ENCODE results near the gene ITK.
"Not testable (repeated sequence)": the region's sequence is repeated elsewhere in the genome, so short reads cannot be mapped to it uniquely, and the experiment has no call there.

DNA sequence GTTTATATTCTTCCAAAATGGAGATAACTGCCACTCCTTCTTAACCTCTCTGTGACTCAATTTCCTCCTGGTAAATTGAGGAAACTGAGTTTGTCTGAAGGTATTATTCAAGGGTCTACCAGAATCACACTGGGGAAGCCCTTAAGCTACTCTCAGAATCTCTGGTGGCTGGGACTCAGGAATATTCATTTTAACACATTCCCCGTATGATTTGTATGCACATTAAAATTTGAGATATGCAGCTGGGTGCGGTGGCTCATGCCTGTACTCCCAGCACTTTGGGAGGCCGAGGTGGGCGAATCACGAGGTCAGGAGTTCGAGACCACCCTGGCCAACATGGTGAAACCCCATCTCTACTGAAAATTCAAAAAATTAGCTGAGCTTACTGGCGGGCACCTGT lies 64.1 kb downstream of the ITK start:
- TF ChIP-seq, protein P1, sequence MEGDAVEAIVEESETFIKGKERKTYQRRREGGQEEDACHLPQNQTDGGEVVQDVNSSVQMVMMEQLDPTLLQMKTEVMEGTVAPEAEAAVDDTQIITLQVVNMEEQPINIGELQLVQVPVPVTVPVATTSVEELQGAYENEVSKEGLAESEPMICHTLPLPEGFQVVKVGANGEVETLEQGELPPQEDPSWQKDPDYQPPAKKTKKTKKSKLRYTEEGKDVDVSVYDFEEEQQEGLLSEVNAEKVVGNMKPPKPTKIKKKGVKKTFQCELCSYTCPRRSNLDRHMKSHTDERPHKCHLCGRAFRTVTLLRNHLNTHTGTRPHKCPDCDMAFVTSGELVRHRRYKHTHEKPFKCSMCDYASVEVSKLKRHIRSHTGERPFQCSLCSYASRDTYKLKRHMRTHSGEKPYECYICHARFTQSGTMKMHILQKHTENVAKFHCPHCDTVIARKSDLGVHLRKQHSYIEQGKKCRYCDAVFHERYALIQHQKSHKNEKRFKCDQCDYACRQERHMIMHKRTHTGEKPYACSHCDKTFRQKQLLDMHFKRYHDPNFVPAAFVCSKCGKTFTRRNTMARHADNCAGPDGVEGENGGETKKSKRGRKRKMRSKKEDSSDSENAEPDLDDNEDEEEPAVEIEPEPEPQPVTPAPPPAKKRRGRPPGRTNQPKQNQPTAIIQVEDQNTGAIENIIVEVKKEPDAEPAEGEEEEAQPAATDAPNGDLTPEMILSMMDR (conservative IDR thresholded peaks at IDR 0.05 in 1 of 2, IDR thresholded peaks at IDR 0.05 in 1 of 2; ENCODE audit: extremely low read depth in 1 of 2, insufficient read depth in 1 of 2, low read depth in 1 of 2, low read length in 2 of 2): not testable (repeated sequence)
- TF ChIP-seq EZH2 (IDR thresholded peaks at IDR 0.05; ENCODE audit: borderline replicate concordance, low read length): not testable (repeated sequence)
